GM12878 (cell line): ENCODE measurements around the gene SLX4IP. TPM values are rescaled to one million over a fixed set of nuclear protein-coding genes. Genes with fewer than 3 reads are reported as not detected.

Source experiments
- CREM ChIP-seq: IDR thresholded peaks from 2 replicates; pipeline ENCODE4 v1.6.1; 2014; ENCODE audit warnings: antibody characterized with exemption, low read depth
- CTCF ChIP-seq, 3 experiments: IDR thresholded peaks in 2 of 3; conservative IDR thresholded peaks in 1 of 3; 2 replicates each; pipeline ENCODE4 v1.5.1; 2011; ENCODE audit warnings: low read depth in 3 of 3, low read length in 3 of 3, mild to moderate bottlenecking in 3 of 3, control low read depth in 2 of 3, moderate library complexity in 2 of 3, inconsistent platforms in 1 of 3, mixed read lengths in 1 of 3; ENCODE audit not compliant: control insufficient read depth in 2 of 3, insufficient read depth in 1 of 3; ENCODE audit errors: extremely low read depth in 1 of 3
- DPF2 ChIP-seq: fragments of 450-650 bp; IDR thresholded peaks from 2 replicates; pipeline ENCODE4 v1.6.1; 2017; ENCODE audit warnings: mild to moderate bottlenecking
- FOS ChIP-seq: IDR thresholded peaks from 3 replicates; pipeline ENCODE4 v1.6.1; 2011; ENCODE audit warnings: borderline replicate concordance; ENCODE audit not compliant: insufficient read length; ENCODE audit errors: extremely low read depth
- HCFC1 ChIP-seq: fragments of 150-350 bp; IDR thresholded peaks from 2 replicates; pipeline ENCODE4 v1.6.1; 2014; ENCODE audit warnings: low read length
- JUND ChIP-seq: IDR thresholded peaks from 2 replicates; pipeline ENCODE4 v1.6.1; 2012; ENCODE audit warnings: low read depth, mild to moderate bottlenecking, low read length, improper control_type of control experiment, moderate library complexity
- MTA2 ChIP-seq: fragments of 450-650 bp; IDR thresholded peaks from 2 replicates; pipeline ENCODE4 v1.6.1; 2016; ENCODE audit warnings: low read depth, mild to moderate bottlenecking, moderate library complexity
- NBN ChIP-seq: fragments of 450-650 bp; IDR thresholded peaks from 2 replicates; pipeline ENCODE4 v1.6.1; 2016
- NRF1 ChIP-seq: conservative IDR thresholded peaks from 2 replicates; pipeline ENCODE4 v1.6.1; 2011; ENCODE audit warnings: mild to moderate bottlenecking, low read depth, low read length, improper control_type of control experiment
- POLR2A ChIP-seq: IDR thresholded peaks from 2 replicates; pipeline ENCODE4 v1.6.1; 2011; ENCODE audit warnings: low read depth, mild to moderate bottlenecking, low read length
- PRDM15 ChIP-seq: fragments of 450-650 bp; formaldehyde crosslinking; IDR thresholded peaks from 2 replicates; pipeline ENCODE4 v1.4.0; 2020; ENCODE audit warnings: mild to moderate bottlenecking, moderate library complexity
- SMARCA5 ChIP-seq: fragments of 450-650 bp; IDR thresholded peaks from 2 replicates; pipeline ENCODE4 v1.6.1; 2017; ENCODE audit warnings: mild to moderate bottlenecking
- ZBTB40 ChIP-seq: fragments of 450-650 bp; IDR thresholded peaks from 2 replicates; pipeline ENCODE4 v1.6.1; 2016; ENCODE audit warnings: mild to moderate bottlenecking, moderate library complexity, borderline replicate concordance
- ZNF274 ChIP-seq: IDR thresholded peaks from one replicate; pipeline ENCODE4 v1.8.0; 2011; ENCODE audit not compliant: insufficient read length, insufficient read depth
- polyA plus RNA-seq, 11 experiments: library from polyadenylated mRNA; depleted of rRNA in 4 of 11; unstranded in 6 of 11; stranded (reverse) in 5 of 11; fragments of >200 nt; fragmentation: Nextera tagmentation in 4 of 11; fragmentation: Illumina TruSeq in 1 of 11; extraction: Ambion mirVana in 4 of 11; extraction: Trizol in 1 of 11; gene quantifications; 1 replicate in 1 of 11; 2 replicates in 10 of 11; pipeline versions ENCODE4 v1.2.1 to v1.2.3, GENCODE V29; 2011 to 2016; ENCODE audit warnings: inconsistent platforms in 2 of 11, missing spikeins in 2 of 11, low read depth in 1 of 11
- total RNA-seq, 4 experiments: library from RNA; depleted of rRNA in 3 of 4; stranded (reverse); fragments of >200 nt in 3 of 4; fragmentation: Illumina TruSeq in 1 of 4; extraction: Trizol in 1 of 4; gene quantifications; 2 replicates each; pipeline versions ENCODE4 v1.2.1 to v1.2.3, GENCODE V29; 2013 to 2021
- TF ChIP-seq, protein P1 (sequence below): fragments of 450-650 bp; IDR thresholded peaks from 2 replicates; pipeline ENCODE4 v1.6.1; 2017; ENCODE audit warnings: mild to moderate bottlenecking, moderate library complexity
- TF ChIP-seq, protein P2 (sequence below): IDR thresholded peaks from 2 replicates; pipeline ENCODE4 v1.6.1; 2011; ENCODE audit warnings: mild to moderate bottlenecking, low read depth, low read length, moderate library complexity; ENCODE audit not compliant: insufficient replicate concordance

The SLX4IP gene
- total and polyA plus RNA-seq, 10 of the 15 experiments (the other 5 are each of a cell fraction or from before 2014, with no cell fraction given): 2.2 to 11.0 (median 6.3) TPM

DNA sequence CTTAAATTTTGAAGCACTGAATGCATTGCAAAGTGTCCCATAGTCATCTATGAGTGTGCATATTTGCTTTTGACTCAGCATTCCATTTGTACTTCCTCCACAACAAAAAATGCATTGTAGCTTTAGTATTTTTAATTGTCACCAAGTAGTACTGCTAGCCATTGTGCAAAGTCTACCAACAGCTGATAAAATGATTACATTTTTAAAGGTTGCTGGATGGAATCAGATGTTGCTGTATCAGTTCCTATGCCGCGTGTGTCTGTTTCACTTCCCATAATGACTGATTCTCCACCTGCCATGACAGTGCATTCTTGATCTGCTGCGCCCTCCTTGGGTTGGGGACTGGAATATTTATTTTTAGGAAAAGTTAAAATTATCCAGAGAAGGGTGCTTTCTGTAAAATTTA, 41.2 kb downstream of the SLX4IP start (continued):
- TF ChIP-seq, protein P1, sequence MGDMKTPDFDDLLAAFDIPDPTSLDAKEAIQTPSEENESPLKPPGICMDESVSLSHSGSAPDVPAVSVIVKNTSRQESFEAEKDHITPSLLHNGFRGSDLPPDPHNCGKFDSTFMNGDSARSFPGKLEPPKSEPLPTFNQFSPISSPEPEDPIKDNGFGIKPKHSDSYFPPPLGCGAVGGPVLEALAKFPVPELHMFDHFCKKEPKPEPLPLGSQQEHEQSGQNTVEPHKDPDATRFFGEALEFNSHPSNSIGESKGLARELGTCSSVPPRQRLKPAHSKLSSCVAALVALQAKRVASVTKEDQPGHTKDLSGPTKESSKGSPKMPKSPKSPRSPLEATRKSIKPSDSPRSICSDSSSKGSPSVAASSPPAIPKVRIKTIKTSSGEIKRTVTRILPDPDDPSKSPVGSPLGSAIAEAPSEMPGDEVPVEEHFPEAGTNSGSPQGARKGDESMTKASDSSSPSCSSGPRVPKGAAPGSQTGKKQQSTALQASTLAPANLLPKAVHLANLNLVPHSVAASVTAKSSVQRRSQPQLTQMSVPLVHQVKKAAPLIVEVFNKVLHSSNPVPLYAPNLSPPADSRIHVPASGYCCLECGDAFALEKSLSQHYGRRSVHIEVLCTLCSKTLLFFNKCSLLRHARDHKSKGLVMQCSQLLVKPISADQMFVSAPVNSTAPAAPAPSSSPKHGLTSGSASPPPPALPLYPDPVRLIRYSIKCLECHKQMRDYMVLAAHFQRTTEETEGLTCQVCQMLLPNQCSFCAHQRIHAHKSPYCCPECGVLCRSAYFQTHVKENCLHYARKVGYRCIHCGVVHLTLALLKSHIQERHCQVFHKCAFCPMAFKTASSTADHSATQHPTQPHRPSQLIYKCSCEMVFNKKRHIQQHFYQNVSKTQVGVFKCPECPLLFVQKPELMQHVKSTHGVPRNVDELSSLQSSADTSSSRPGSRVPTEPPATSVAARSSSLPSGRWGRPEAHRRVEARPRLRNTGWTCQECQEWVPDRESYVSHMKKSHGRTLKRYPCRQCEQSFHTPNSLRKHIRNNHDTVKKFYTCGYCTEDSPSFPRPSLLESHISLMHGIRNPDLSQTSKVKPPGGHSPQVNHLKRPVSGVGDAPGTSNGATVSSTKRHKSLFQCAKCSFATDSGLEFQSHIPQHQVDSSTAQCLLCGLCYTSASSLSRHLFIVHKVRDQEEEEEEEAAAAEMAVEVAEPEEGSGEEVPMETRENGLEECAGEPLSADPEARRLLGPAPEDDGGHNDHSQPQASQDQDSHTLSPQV: no peak
- TF ChIP-seq NBN: no peak
- peak; percentile 76 for TF ChIP-seq MTA2
- no peak for TF ChIP-seq SMARCA5
- no peak for TF ChIP-seq HCFC1
- peak; percentile 78 for TF ChIP-seq DPF2
- no peak for TF ChIP-seq FOS
- TF ChIP-seq ZBTB40: no peak
- no peak for TF ChIP-seq POLR2A
- no peak for TF ChIP-seq PRDM15 (CRISPR knock-in tag)
- peak; percentile 31 to 74 (median 45); a peak in 4 of 6 replicates for TF ChIP-seq CTCF (IDR thresholded peaks at IDR 0.05 in 2 of 3, conservative IDR thresholded peaks at IDR 0.05 in 1 of 3; ENCODE audit: control insufficient read depth in 2 of 3, extremely low read depth in 1 of 3, insufficient read depth in 1 of 3, low read depth in 3 of 3, low read length in 3 of 3)
- TF ChIP-seq JUND: no peak
- TF ChIP-seq NRF1: no peak
- TF ChIP-seq, protein P2, sequence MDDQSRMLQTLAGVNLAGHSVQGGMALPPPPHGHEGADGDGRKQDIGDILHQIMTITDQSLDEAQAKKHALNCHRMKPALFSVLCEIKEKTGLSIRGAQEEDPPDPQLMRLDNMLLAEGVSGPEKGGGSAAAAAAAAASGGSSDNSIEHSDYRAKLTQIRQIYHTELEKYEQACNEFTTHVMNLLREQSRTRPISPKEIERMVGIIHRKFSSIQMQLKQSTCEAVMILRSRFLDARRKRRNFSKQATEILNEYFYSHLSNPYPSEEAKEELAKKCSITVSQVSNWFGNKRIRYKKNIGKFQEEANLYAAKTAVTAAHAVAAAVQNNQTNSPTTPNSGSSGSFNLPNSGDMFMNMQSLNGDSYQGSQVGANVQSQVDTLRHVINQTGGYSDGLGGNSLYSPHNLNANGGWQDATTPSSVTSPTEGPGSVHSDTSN: no peak
- no peak for TF ChIP-seq ZNF274
- peak; percentile 69 for TF ChIP-seq CREM
